Endothelial cell of umbilical vein (primary cell): ENCODE data around the gene ACP5. TPM values are rescaled to one million over a fixed set of nuclear protein-coding genes. Genes with fewer than 3 reads are reported as not detected.

Experiments used
- BruUV-seq: library from RNA; stranded (reverse); fragments of 400-500 nt; replicated peaks from 2 replicates; lab custom pipeline; 2021; lab: Mats Ljungman, UMichigan
- CTCF ChIA-PET: fragments of 300-600, 350-600 bp; sonication (Branson Sonifier 250); formaldehyde crosslinking; loops from one replicate; lab custom pipeline; 2021; ENCODE audit warnings: antibody characterized with exemption, inconsistent platforms; lab: Charles Lee
- POLR2A ChIA-PET: fragments of 300-600, 350-600 bp; sonication (Branson Sonifier 250); formaldehyde crosslinking; loops from one replicate; lab custom pipeline; 2021; ENCODE audit warnings: antibody characterized with exemption, inconsistent platforms; lab: Charles Lee
- DNase-seq: peaks from one replicate; pipeline ENCODE4 v3.0.0-alpha.2; 2011; ENCODE audit warnings: low read depth, low spot score
- FAIRE-seq: peaks from 2 replicates; lab custom pipeline; 2011; peaks lifted over from hg19 to GRCh38; lab: Jason Lieb, UNC
- H2AFZ ChIP-seq: 2 replicates; pipeline ENCODE4 v1.6.0; 2012; ENCODE audit warnings: low read depth, low read length, control low read depth, inconsistent platforms
- H3K27ac ChIP-seq: 2 replicates; pipeline ENCODE4 v1.5.1; 2011; ENCODE audit warnings: low read depth, mild to moderate bottlenecking, control low read depth, low read length, moderate library complexity; ENCODE audit not compliant: insufficient read depth
- H3K27me3 ChIP-seq, 2 experiments: 2 replicates each; pipeline versions ENCODE4 v1.6.0 to v1.6.1; 2011; ENCODE audit warnings: low read length in 2 of 2, mixed read lengths in 1 of 2; ENCODE audit not compliant: control insufficient read depth in 2 of 2, insufficient read depth in 2 of 2
- H3K36me3 ChIP-seq, 2 experiments: 2 replicates in 1 of 2; 3 replicates in 1 of 2; pipeline ENCODE4 v1.5.1; 2011; ENCODE audit warnings: low read length in 2 of 2, mild to moderate bottlenecking in 1 of 2, moderate library complexity in 1 of 2; ENCODE audit not compliant: control insufficient read depth in 2 of 2, insufficient read depth in 2 of 2; ENCODE audit errors: extremely low read depth in 1 of 2
- H3K4me1 ChIP-seq: 3 replicates; pipeline ENCODE4 v1.5.1; 2011; ENCODE audit warnings: mild to moderate bottlenecking, low read length; ENCODE audit not compliant: control insufficient read depth, insufficient read depth; ENCODE audit errors: extremely low read depth
- H3K4me2 ChIP-seq: 2 replicates; pipeline ENCODE4 v1.6.1; 2011; ENCODE audit warnings: low read length, control low read depth, mixed read lengths; ENCODE audit not compliant: insufficient read depth
- H3K4me3 ChIP-seq, 3 experiments: fragments of 200-600 bp in 1 of 3; sonication (generic), shearing (Covaris generic) in 1 of 3; replicated peaks in 1 of 3; 2 replicates each; pipeline ENCODE4 v1.5.1; 2011 to 2016; ENCODE audit warnings: control low read depth in 3 of 3, low read length in 3 of 3, mild to moderate bottlenecking in 2 of 3, inconsistent platforms in 1 of 3, low read depth in 1 of 3, moderate library complexity in 1 of 3; ENCODE audit not compliant: insufficient read depth in 1 of 3
- H3K79me2 ChIP-seq: 2 replicates; pipeline ENCODE4 v1.6.0; 2012; ENCODE audit warnings: low read length, inconsistent platforms; ENCODE audit not compliant: control insufficient read depth, insufficient read depth
- H3K9ac ChIP-seq: replicated peaks from 2 replicates; pipeline ENCODE3; 2011; ENCODE audit warnings: low read length, control low read depth; ENCODE audit not compliant: insufficient read depth; ENCODE audit errors: extremely low read depth
- H3K9me1 ChIP-seq: replicated peaks from 3 replicates; pipeline ENCODE4 v1.6.0; 2011; ENCODE audit warnings: mild to moderate bottlenecking, low read length; ENCODE audit not compliant: control insufficient read depth, insufficient read depth; ENCODE audit errors: extremely low read depth
- H3K9me3 ChIP-seq: replicated peaks from 2 replicates; pipeline ENCODE4 v1.5.1; 2012; ENCODE audit warnings: low read length, inconsistent platforms; ENCODE audit not compliant: control insufficient read depth, insufficient read depth
- H4K20me1 ChIP-seq: replicated peaks from 2 replicates; pipeline ENCODE3; 2011; ENCODE audit warnings: mild to moderate bottlenecking, low read length; ENCODE audit not compliant: control insufficient read depth, insufficient read depth; ENCODE audit errors: extremely low read depth
- EZH2 ChIP-seq: IDR thresholded peaks from 2 replicates; pipeline ENCODE4 v1.6.1; 2012; ENCODE audit warnings: borderline replicate concordance, low read depth, mild to moderate bottlenecking, moderate library complexity, low read length, inconsistent platforms; ENCODE audit not compliant: severe bottlenecking
- FOS ChIP-seq: IDR thresholded peaks from 2 replicates; pipeline ENCODE4 v1.6.1; 2011; ENCODE audit warnings: mild to moderate bottlenecking, low read length, moderate library complexity, borderline replicate concordance; ENCODE audit not compliant: insufficient read depth
- GATA2 ChIP-seq: IDR thresholded peaks from 2 replicates; pipeline ENCODE4 v1.7.0; 2011; ENCODE audit warnings: low read depth, mild to moderate bottlenecking, moderate library complexity, mixed read lengths, low read length; ENCODE audit not compliant: insufficient read length, insufficient read depth
- JUN ChIP-seq: IDR thresholded peaks from 2 replicates; pipeline ENCODE4 v1.6.1; 2011; ENCODE audit warnings: borderline replicate concordance, low read depth; ENCODE audit not compliant: insufficient read length, insufficient read depth
- MYC ChIP-seq: IDR thresholded peaks from one replicate; pipeline ENCODE4 v1.6.1; 2011; ENCODE audit warnings: mild to moderate bottlenecking, low read depth, low read length
- POLR2A ChIP-seq: IDR thresholded peaks from 2 replicates; pipeline ENCODE4 v1.6.1; 2012; ENCODE audit warnings: low read depth, mild to moderate bottlenecking, control low read depth, low read length
- POLR2AphosphoS5 ChIP-seq: IDR thresholded peaks from 2 replicates; pipeline ENCODE4 v1.6.1; 2012; ENCODE audit warnings: low read depth, mild to moderate bottlenecking, control low read depth, low read length, moderate library complexity; ENCODE audit not compliant: insufficient read depth
- dilution Hi-C: fragments of 300-500 bp; cut with MboI; formaldehyde crosslinking; loops from one replicate; pipeline ENCODE4 v1.15.0; 2019; ENCODE audit warnings: low sequenced_read_pairs; ENCODE audit not compliant: extremely low pct_ligation_motif_present
- intact Hi-C: fragments of 100-400 bp; cut with micrococcal nuclease; formaldehyde crosslinking; loops from one replicate; pipeline ENCODE4 v1.10.0; 2022
- polyA plus RNA-seq, 4 experiments: library from polyadenylated mRNA; depleted of rRNA in 3 of 4; stranded (reverse) in 3 of 4; unstranded in 1 of 4; fragments of >200 nt; gene quantifications; 2 replicates each; pipeline versions ENCODE4 v1.2.1 to v1.2.3, GENCODE V29; 2011 to 2012; ENCODE audit warnings: missing spikeins in 1 of 4
- total RNA-seq: library from RNA; stranded (reverse); gene quantifications from 2 replicates; pipeline ENCODE4 v1.2.3, GENCODE V29; 2021
- TF ChIP-seq, protein P1 (sequence below), 2 donors: IDR thresholded peaks; 1 replicate in 1 of 2; 2 replicates in 1 of 2; pipeline ENCODE4 v1.5.1; 2011; ENCODE audit warnings: low read length in 2 of 2, mild to moderate bottlenecking in 2 of 2, moderate library complexity in 2 of 2, control low read depth in 1 of 2, inconsistent platforms in 1 of 2, low read depth in 1 of 2; ENCODE audit not compliant: insufficient read depth in 1 of 2; ENCODE audit errors: extremely low read depth in 1 of 2
- TF ChIP-seq, protein P2 (sequence below): IDR thresholded peaks from 2 replicates; pipeline ENCODE4 v1.6.1; 2011; ENCODE audit not compliant: insufficient read depth, insufficient read length

The ACP5 gene
- total and polyA plus RNA-seq, 2 donors (not counting 3 experiments of a cell fraction or from before 2014, with no cell fraction given), result 1.3 TPM; not detected in 1

DNA sequence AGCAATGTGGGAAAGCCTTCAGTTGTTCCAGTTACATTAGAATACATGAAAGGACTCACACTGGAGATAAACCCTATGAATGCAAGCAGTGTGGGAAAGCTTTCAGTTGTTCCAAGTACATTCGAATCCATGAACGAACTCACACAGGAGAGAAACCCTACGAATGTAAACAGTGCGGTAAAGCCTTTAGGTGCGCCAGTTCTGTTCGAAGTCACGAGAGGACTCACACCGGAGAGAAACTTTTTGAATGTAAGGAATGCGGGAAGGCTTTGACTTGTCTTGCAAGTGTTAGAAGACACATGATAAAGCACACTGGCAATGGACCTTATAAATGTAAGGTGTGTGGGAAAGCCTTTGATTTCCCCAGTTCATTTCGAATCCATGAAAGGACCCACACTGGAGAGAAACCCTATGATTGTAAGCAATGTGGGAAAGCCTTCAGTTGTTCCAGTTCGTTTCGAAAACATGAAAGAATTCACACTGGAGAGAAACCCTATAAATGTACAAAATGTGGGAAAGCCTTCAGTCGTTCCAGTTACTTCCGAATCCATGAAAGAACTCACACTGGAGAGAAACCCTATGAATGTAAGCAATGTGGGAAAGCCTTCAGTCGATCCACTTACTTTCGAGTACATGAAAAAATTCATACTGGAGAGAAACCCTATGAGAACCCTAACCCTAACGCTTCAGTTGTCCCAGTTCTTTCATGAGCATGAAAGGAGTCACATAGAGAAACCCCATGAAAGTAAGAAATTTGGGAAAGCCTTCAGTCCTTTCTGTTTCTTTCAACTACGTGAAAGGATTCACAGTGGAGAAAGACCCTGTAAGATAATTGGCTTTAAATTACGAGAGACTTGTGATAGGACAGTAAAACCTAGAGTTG, 40.0 kb upstream of the ACP5 start:
- no TSS peak for BruUV-seq
- CTCF ChIA-PET, result no interaction called here

More for the DNA sequence above, 40.0 kb upstream of the ACP5 start:
- Histone ChIP-seq H3K27ac (no peak overlapping the region), H3K4me2 (no peak overlapping the region), H3K9me3 (peaks cover 25% of the 10 kb centered on the region), H2AFZ (no peak overlapping the region), H3K4me1 (no peaks in the 10 kb centered on the region), H4K20me1 (no peaks in the 10 kb centered on the region), H3K9me1 (no peaks in the 10 kb centered on the region), H3K79me2 (peaks cover 3% of the 10 kb centered on the region), H3K4me3 (no peak overlapping the region), H3K27me3 (no peaks in the 10 kb centered on the region), H3K9ac (no peak overlapping the region), H3K36me3 (peaks cover 30 to 42% of the 10 kb centered on the region in 2 experiments)
- DNase-seq (no peak), FAIRE-seq (no peak)
- TF ChIP-seq EZH2, result no peak
- TF ChIP-seq POLR2AphosphoS5, result no peak
- no peak for TF ChIP-seq POLR2A
- TF ChIP-seq GATA2, result no peak
- TF ChIP-seq FOS, result no peak
- no peak for TF ChIP-seq MYC
- TF ChIP-seq JUN, result no peak
- TF ChIP-seq, protein P1, sequence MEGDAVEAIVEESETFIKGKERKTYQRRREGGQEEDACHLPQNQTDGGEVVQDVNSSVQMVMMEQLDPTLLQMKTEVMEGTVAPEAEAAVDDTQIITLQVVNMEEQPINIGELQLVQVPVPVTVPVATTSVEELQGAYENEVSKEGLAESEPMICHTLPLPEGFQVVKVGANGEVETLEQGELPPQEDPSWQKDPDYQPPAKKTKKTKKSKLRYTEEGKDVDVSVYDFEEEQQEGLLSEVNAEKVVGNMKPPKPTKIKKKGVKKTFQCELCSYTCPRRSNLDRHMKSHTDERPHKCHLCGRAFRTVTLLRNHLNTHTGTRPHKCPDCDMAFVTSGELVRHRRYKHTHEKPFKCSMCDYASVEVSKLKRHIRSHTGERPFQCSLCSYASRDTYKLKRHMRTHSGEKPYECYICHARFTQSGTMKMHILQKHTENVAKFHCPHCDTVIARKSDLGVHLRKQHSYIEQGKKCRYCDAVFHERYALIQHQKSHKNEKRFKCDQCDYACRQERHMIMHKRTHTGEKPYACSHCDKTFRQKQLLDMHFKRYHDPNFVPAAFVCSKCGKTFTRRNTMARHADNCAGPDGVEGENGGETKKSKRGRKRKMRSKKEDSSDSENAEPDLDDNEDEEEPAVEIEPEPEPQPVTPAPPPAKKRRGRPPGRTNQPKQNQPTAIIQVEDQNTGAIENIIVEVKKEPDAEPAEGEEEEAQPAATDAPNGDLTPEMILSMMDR (IDR thresholded peaks at IDR 0.05; ENCODE audit: extremely low read depth in 1 of 2, insufficient read depth in 1 of 2, low read depth in 1 of 2, low read length in 2 of 2), result no peak
- TF ChIP-seq, protein P2, sequence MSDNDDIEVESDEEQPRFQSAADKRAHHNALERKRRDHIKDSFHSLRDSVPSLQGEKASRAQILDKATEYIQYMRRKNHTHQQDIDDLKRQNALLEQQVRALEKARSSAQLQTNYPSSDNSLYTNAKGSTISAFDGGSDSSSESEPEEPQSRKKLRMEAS, result no peak
- POLR2A ChIA-PET, result no interaction called here
- dilution Hi-C loops (no loop called here), intact Hi-C loops (no loop called here)
